Amygdala (tissue), 56 donors: ENCODE data around the gene TMEM131.

Source experiments
- DNase-seq, 56 donors: peaks; one replicate each; lab custom pipeline; 2025; lab: John Stamatoyannopoulos, UW

The TMEM131 gene

GRCh38 chr2:97728091-97728731 is 267.5 kb downstream of the TMEM131 start:
- peak in 5 of 56 donors; percentile 3 to 45 (median 9) for DNase-seq

DNA sequence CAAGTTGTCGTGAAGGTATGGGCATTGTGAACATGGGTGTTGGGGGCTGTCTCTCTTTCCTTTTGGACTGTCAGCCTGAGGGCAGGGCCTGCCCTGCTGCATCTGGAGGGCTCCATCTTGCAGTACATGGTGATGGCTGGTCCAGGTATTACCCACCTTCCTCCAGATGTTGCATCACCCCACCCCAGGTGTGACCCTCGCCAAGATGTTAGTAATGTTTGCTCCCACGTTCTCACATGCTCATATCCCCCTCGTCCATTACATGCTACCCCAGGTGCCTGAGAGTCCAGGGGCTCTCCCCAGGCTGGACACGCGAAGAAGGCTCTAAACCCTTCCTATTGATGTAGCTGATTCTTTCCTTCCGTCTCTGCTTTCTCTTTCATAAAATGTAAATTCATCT is 268.5 kb downstream of the TMEM131 start:
- DNase-seq = no peak

GRCh38 chr2:97726261-97727064 is 269.3 kb downstream of the TMEM131 start:
- DNase-seq = no peak

GRCh38 chr2:97724946-97725688 is 270.6 kb downstream of the TMEM131 start:
- DNase-seq = no peak

DNA sequence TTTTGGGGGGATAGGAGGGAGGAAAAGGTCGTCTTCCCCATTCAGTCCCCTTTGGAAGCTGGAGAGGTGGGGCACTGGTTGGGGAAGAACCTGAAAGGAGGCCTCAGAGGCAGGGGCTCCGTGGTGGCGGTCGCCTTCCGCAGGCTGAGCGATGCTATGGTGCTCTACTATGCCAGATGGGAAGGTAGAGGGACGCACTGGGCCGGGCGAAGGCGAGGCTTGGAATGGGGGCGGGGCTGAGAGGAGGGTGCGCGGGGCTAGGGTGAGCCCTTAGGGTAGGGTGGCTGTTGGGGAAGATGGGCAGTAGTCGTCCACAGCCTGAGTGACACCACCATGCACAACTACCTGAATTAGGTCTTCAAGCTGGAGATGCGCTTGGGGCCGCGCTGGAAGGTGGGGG is 271.2 kb downstream of the TMEM131 start:
- DNase-seq = no peak

- DNase-seq = no peak
Measured at GRCh38 chr2:97724073-97724410, 271.7 kb downstream of the TMEM131 start.

DNA sequence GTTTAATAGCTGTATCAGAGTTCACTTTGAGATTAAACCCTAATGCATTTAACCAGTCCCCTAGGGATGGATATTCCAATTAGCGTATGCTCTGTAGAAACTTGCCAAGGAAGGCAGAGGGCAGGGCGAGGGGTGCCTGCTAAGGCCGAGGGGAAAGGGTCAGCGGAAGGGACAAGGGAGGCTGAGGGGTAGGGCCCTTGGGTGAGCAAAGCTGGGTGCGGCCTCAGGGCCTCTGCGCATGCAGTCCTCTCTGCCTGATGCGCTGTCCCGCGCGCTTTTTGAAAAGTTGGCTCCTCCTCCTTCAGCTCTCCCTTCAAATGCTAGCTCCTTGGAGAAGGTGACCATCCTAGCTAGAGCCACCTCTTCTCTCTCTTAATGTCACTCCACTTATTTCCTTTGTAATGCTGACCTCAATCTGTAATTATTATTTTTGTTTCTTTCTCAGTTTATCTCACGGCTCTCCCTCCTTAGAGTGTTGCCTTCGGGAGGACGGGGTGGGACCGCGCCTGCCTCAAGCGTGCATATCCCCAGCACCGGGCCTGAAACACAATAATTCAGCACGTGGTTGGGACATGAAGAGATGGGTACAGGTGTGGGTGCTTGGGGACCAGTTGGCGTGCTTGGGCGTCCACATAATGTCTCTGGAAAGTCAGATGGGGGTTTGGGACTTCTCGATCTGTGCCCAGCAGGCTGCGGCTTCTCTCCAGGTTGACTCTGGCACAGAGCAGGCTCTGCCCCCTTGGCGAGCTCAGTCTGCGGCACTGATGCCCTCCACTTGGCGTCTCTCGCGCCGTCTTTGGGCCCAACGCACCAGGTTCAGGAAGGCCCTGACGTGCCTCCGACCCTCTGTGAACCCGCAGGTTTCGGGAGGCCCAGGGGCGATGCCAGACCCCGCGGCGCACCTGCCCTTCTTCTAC is 272.3 kb downstream of the TMEM131 start:
- DNase-seq = no peak

DNA sequence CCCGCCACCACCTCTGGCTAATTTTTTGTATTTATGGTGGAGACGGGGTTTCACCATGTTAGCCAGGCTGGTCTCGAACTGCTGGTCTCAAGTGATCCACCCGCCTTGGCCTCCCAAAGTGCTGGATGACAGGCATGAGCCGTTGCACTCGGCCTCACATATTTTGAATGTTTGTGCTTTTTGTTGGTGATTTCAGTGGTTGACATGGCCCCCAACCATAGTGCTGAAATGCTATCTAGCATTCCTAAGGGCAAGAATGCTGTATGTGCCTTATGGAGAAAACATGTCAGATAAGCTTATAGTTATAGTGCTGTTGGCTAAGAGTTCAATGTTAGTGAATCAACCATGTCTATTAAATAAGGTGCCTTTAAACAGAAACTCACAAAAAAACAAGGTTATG is 273.5 kb downstream of the TMEM131 start:
- DNase-seq = no peak

- DNase-seq = no peak
Measured at GRCh38 chr2:97720746-97721145, 275.0 kb downstream of the TMEM131 start.

GRCh38 chr2:97719362-97720155 is 276.2 kb downstream of the TMEM131 start:
- DNase-seq = no peak

- DNase-seq = no peak
Measured at GRCh38 chr2:97718942-97719341, 276.8 kb downstream of the TMEM131 start.

DNA sequence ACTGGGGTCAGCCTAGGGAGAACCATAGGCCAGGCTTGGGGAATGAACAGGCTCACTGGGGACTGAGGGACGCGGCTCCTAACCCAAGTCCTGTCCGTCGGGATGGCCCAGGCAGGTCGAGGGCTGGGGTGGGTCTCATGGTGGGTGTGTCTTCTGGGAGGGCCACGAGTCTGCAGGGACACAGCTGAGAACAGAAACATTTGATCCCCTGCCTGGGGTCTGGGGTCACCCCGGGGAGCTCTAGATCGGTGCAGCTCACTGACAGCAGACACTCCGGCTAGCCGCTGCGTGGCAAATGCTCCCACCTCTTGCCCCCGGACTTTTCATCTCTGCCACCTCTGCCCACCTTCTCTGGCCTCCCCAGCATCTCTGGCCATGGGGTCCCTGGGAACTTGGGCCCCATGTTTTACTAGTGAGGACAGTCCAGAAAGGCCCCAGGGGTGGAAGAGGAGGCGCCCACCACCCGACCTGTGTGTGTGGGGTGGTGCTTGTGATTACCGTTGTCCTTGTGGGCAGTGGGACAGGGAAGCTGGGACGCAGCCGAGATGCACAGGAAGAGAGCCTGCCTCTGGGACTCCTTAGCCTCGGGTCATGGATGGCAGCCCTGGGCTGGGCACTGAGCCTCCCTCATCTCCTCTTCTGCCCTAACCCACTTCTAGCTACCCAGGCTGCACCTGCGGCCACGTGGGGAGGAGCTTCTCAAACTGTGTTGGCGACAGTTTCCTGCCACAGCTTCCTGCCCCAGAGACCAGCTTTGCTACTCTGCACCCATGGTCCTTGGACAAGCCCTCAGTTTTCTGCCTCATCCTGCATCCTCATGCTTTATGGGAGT is 277.5 kb downstream of the TMEM131 start:
- DNase-seq = no peak

GRCh38 chr2:97717613-97717995 is 278.1 kb downstream of the TMEM131 start:
- DNase-seq = no peak

DNA sequence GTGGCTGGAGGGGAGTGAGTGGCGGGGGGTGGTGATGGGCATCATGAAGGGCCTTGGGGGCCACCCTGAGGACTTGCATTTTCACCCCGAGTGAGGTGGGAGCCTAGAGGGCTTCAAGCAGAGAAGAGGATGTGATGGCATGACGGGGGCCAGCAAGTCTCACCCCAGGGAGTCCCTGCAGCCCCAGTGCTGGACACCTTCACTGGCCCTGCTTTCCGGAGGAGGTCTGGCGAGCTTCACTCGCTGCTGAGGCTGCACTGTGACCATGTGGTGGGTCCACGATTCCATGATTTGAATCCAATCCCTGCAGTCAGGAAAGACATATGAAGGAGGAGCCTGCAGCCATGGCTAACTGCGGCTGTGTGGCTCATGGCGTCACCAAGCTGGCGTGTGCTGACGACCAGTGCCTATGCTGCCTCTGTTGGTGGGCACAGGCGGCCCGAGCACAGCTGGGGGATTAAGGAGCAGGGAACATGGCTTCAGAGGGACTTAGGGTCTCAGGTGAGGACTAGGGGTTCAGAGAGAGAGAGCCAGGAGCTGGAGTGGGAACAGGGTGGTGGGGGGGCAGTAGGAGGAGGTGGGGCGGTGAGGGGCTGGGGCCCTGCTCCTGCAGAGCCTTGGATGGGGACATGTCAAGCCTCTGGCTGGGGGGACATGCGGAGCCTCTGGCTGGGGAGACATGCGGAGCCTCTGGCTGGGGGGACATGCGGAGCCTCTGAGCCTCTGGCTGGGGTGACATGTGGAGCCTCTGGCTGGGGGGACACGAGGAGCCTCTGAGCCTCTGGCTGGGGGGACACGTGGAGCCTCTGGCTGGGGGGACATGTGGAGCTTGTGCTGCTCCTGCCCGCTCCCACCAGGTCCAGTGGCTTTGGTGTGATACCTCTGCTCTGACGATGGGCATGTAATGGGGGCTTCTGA is 278.8 kb downstream of the TMEM131 start:
- DNase-seq = no peak

DNA sequence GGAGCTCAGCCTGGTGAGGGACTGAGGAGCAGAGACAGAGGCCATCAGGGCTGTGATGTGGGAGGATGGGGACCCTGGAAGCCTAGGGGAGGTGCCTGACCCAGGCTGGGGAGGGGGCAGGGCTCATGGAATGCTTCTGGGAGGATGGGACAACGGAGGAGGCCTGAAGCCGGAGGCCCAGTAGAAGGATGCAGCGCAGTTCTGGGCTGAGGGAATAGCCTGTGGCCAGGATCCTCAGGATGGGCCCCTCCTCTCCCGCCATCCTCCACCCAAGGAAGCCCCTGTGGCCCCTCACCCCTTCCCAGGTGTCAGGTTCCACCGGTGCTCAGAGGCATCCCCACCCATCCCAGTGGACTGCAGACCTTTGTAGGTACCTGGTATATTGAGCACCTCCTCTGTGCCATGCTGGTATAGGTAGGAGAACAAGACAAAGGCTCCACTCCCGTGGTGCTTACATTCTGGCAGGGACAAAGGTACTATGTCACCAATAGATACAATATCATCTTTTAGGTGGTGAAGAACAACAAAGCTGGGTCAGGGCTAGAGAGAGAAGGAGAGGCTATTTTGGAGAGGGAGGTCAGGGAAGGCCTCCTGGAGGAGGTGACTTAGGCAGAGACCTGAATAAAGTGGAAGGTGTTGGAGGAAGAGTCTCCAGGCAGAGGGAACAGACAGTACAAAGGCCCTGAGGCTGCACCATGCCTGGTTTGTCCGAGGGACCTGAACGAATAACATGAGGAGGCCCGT is 279.6 kb downstream of the TMEM131 start:
- DNase-seq = no peak

DNA sequence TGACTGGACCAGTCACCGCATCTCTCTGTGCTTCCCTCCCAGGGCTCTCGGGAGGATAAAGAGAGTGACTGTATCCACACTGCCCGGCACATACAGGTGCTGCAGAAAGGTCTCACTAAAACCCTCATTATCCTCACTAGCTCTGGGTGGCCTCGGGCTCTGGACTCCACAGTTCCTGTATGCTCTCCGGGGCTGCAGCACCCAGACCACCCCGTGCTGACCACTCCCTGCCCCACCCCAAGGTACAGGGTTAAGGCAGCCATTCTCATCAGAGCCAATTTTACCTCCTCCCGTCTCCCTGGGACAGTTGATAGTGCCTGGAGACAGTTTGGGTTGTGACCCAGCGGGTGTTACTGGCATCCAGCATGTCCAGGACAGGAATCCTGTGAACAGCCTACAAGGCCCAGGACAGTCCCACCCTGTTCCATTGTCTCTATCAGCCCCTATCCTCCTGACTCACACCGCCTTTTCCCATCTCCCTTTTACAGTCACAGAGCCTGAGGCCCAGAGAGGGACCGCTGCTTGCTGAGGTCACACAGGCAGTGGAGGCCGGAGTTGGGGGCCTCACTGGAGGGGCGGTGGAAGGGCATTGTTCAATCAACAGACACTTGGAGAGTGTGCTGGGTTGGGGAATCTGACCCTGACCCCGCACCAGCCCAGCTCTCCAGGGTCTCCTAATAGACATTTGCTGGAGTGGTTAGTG is 280.6 kb downstream of the TMEM131 start:
- DNase-seq = no peak
